ENCODE results near the gene GAB4. TPM values are rescaled to one million over a fixed set of nuclear protein-coding genes. Genes with fewer than 3 reads are reported as not detected.

GAB4 gene
- total and polyA plus RNA-seq, 2 of the 4 experiments (the other 2 are of a cell fraction), result not detected

DNA sequence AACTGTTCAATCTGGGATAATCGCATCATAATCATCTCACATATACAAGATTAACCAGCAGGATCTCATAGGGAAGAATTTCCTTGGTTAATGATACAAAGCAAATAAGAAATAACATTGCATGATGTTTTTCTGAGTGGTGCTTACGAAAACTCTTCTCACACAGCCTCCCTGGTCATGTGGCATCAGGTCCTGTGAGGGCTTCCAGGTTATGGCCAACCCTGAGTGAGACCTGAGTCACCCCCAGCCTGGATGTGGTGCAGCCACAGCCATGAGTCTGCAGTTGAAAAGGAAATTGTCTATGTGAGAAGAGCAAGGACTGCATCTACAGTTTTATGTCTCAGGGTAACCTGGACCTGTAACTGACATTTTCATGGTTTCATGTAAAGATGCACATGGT is 92.3 kb downstream of the GAB4 start:
- no peak overlapping the region for H3K4ac ChIP-seq (ENCODE audit: low read depth, low read length)
- H4K8ac ChIP-seq (ENCODE audit: low read depth in 2 of 2, low read length in 2 of 2), result no peak overlapping the region
- H3K4me2 ChIP-seq (ENCODE audit: low read depth, low read length), result no peak overlapping the region
- no CpG with 5 or more reads among the region's 2 CpGs for WGBS, 2 experiments (ENCODE audit: extremely low coverage in 2 of 2, insufficient read length in 1 of 2)
- no peak overlapping the region for H2BK5ac ChIP-seq (ENCODE audit: low read depth, low read length, poor library complexity, severe bottlenecking)
- TF ChIP-seq SMC3 (IDR thresholded peaks at IDR 0.05; ENCODE audit: low read depth, low read length) (no peak), CHD1 (IDR thresholded peaks at IDR 0.05; ENCODE audit: low read depth, low read length) (no peak), RAD21 (IDR thresholded peaks at IDR 0.05; ENCODE audit: low read length) (no peak), FOS (IDR thresholded peaks at IDR 0.05; ENCODE audit: low read depth, low read length) (no peak), POLR2A (IDR thresholded peaks at IDR 0.05; ENCODE audit: low read depth, low read length) (no peak), RFX5 (IDR thresholded peaks at IDR 0.05; ENCODE audit: low read depth, low read length) (no peak), RCOR1 (IDR thresholded peaks at IDR 0.05; ENCODE audit: insufficient replicate concordance, low read length) (no peak), CEBPB (IDR thresholded peaks at IDR 0.05; ENCODE audit: low read depth, low read length) (no peak), MXI1 (IDR thresholded peaks at IDR 0.05; ENCODE audit: borderline replicate concordance, low read depth, low read length) (no peak), BHLHE40 (IDR thresholded peaks at IDR 0.05; ENCODE audit: low read depth, low read length) (no peak), NFE2L2 (IDR thresholded peaks at IDR 0.05; ENCODE audit: low read depth, low read length) (no peak), MAZ (IDR thresholded peaks at IDR 0.05; ENCODE audit: borderline replicate concordance, low read depth, low read length) (no peak)
- TF ChIP-seq, protein P1, sequence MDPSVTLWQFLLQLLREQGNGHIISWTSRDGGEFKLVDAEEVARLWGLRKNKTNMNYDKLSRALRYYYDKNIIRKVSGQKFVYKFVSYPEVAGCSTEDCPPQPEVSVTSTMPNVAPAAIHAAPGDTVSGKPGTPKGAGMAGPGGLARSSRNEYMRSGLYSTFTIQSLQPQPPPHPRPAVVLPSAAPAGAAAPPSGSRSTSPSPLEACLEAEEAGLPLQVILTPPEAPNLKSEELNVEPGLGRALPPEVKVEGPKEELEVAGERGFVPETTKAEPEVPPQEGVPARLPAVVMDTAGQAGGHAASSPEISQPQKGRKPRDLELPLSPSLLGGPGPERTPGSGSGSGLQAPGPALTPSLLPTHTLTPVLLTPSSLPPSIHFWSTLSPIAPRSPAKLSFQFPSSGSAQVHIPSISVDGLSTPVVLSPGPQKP (IDR thresholded peaks at IDR 0.05; ENCODE audit: borderline replicate concordance, low read depth, low read length), result no peak
- TF ChIP-seq, protein P2, sequence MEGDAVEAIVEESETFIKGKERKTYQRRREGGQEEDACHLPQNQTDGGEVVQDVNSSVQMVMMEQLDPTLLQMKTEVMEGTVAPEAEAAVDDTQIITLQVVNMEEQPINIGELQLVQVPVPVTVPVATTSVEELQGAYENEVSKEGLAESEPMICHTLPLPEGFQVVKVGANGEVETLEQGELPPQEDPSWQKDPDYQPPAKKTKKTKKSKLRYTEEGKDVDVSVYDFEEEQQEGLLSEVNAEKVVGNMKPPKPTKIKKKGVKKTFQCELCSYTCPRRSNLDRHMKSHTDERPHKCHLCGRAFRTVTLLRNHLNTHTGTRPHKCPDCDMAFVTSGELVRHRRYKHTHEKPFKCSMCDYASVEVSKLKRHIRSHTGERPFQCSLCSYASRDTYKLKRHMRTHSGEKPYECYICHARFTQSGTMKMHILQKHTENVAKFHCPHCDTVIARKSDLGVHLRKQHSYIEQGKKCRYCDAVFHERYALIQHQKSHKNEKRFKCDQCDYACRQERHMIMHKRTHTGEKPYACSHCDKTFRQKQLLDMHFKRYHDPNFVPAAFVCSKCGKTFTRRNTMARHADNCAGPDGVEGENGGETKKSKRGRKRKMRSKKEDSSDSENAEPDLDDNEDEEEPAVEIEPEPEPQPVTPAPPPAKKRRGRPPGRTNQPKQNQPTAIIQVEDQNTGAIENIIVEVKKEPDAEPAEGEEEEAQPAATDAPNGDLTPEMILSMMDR (conservative IDR thresholded peaks at IDR 0.05; ENCODE audit: low read depth, low read length), result no peak
- no TSS peak for BruUV-seq (replicated peaks)
- no peak for ATAC-seq (ENCODE audit: low read depth)
- in situ Hi-C loops (cut with MboI; ENCODE audit: low sequenced_read_pairs), result no loop called here
- no peak overlapping the region for H4K5ac ChIP-seq (ENCODE audit: low read depth, low read length)
- H3K9me3 ChIP-seq (ENCODE audit: control insufficient read depth, insufficient read depth, low read length), result no peaks in the 10 kb centered on the region
- H3K27ac ChIP-seq (ENCODE audit: insufficient read depth, low read length), result no peak overlapping the region
- H3K4me1 ChIP-seq (ENCODE audit: control insufficient read depth, insufficient read depth, low read length), result no peaks in the 10 kb centered on the region
- H4K91ac ChIP-seq (ENCODE audit: insufficient read depth, low read depth, low read length), result no peak overlapping the region
- no peak overlapping the region for H3K56ac ChIP-seq (ENCODE audit: extremely low read depth, insufficient read depth, low read length)
- no peaks in the 10 kb centered on the region for H3K27me3 ChIP-seq (ENCODE audit: control insufficient read depth, insufficient read depth, low read length)
- no peaks in the 10 kb centered on the region for H3K79me1 ChIP-seq (ENCODE audit: low read depth in 1 of 2, low read length in 2 of 2)
- no peak overlapping the region for H2AK5ac ChIP-seq (ENCODE audit: low read depth, low read length)
- no peak overlapping the region for H3K14ac ChIP-seq (replicated peaks; ENCODE audit: low read depth, low read length)
- H3K4me3 ChIP-seq (ENCODE audit: insufficient read depth, low read depth, low read length), result no peak overlapping the region
- no peaks in the 10 kb centered on the region for H4K20me1 ChIP-seq (ENCODE audit: insufficient read depth, low read length)
- intact Hi-C loops (cut with micrococcal nuclease), result loop anchor here (2.0 kb wide), 2 partner anchors 143 to 585 kb away; no protein-coding TSS in a partner anchor
- H3K9ac ChIP-seq (ENCODE audit: low read depth, low read length), result no peak overlapping the region
- DNase-seq, result no peak
- no peak overlapping the region for H3K23ac ChIP-seq (ENCODE audit: low read depth, low read length)
- ChIA-PET POLR2A (ENCODE audit: unreplicated experiment) (no interaction called here), CTCF (interaction anchor here (1.2 kb wide), 1 partner anchor 144 kb away, joined by 3 read pairs; no protein-coding TSS in a partner anchor)
- no peak overlapping the region for H2AFZ ChIP-seq (replicated peaks; ENCODE audit: low read length, poor library complexity)
- dilution Hi-C loops (cut with HindIII; ENCODE audit: low sequenced_read_pairs, unreplicated experiment), result no loop called here
- no peaks in the 10 kb centered on the region for H3K36me3 ChIP-seq (ENCODE audit: control insufficient read depth, insufficient read depth, low read length)
- no peak overlapping the region for H2BK120ac ChIP-seq (ENCODE audit: low read depth, low read length)
- no peaks in the 10 kb centered on the region for H3K9me1 ChIP-seq (ENCODE audit: insufficient read depth, low read length)
- no peak overlapping the region for H2AK9ac ChIP-seq (replicated peaks; ENCODE audit: low read depth, low read length, poor library complexity)
- H2BK20ac ChIP-seq (ENCODE audit: low read depth, low read length), result no peak overlapping the region
- H3K18ac ChIP-seq (ENCODE audit: low read depth, low read length), result no peak overlapping the region
- no peak overlapping the region for H2BK15ac ChIP-seq (ENCODE audit: low read depth, low read length)

Measured in IMR-90 (cell line).